GM12878 (cell line): Measurements from ENCODE around the gene HEPACAM2.

Experiments used
- CBX5 ChIP-seq: sonication (generic); IDR thresholded peaks from 2 replicates; pipeline ENCODE4 v1.6.1; 2016; ENCODE audit warnings: low read depth, moderate library complexity, mild to moderate bottlenecking, inconsistent platforms
- EZH2 ChIP-seq: IDR thresholded peaks from 2 replicates; pipeline ENCODE4 v1.6.1; 2012; ENCODE audit warnings: low read depth, mild to moderate bottlenecking, control low read depth, inconsistent platforms, low read length, borderline replicate concordance; ENCODE audit not compliant: control insufficient read depth
- FOXK2 ChIP-seq: fragments of 450-650 bp; IDR thresholded peaks from 2 replicates; pipeline ENCODE4 v1.6.1; 2017; ENCODE audit warnings: mild to moderate bottlenecking, moderate library complexity
- YBX1 ChIP-seq: fragments of 450-650 bp; IDR thresholded peaks from 2 replicates; pipeline ENCODE4 v1.6.1; 2016; ENCODE audit warnings: antibody characterized with exemption
- TF ChIP-seq, protein P1 (sequence below), 3 experiments: IDR thresholded peaks in 2 of 3; conservative IDR thresholded peaks in 1 of 3; 2 replicates each; pipeline ENCODE4 v1.5.1; 2011; ENCODE audit warnings: low read depth in 3 of 3, low read length in 3 of 3, mild to moderate bottlenecking in 3 of 3, control low read depth in 2 of 3, moderate library complexity in 2 of 3, inconsistent platforms in 1 of 3, mixed read lengths in 1 of 3; ENCODE audit not compliant: control insufficient read depth in 2 of 3, insufficient read depth in 1 of 3; ENCODE audit errors: extremely low read depth in 1 of 3
- TF ChIP-seq, protein P2 (sequence below): IDR thresholded peaks from 2 replicates; pipeline ENCODE4 v1.6.1; 2012; ENCODE audit warnings: mild to moderate bottlenecking, low read depth, low read length

DNA sequence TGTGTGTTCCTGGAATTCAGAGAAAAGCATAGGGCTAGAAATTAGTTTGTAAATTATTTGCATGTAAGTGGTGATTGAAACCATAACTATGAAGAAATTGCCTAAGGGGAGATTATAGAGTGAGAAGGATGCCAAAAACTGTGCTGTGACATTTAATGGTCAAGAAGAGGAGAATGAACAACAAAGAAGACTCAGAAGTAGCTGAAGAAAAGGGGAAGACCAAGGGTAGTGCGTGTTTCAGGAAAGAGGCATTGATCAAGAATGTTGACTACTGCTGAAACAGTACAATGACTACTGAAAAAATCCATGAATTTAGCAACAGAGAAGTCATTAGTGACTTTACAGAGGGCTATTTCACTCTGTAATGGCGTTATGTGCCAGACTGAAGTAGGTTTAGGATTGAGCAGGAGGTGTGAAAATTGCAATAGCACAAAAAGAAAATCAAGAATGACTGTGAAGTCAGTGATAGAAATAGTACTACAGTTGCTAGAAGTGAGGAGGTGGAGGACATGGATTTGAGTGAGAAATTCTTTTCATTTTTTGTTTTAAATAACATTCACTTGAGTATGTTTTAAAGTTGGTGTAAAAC is 49.2 kb downstream of the HEPACAM2 start:
- TF ChIP-seq, protein P1, sequence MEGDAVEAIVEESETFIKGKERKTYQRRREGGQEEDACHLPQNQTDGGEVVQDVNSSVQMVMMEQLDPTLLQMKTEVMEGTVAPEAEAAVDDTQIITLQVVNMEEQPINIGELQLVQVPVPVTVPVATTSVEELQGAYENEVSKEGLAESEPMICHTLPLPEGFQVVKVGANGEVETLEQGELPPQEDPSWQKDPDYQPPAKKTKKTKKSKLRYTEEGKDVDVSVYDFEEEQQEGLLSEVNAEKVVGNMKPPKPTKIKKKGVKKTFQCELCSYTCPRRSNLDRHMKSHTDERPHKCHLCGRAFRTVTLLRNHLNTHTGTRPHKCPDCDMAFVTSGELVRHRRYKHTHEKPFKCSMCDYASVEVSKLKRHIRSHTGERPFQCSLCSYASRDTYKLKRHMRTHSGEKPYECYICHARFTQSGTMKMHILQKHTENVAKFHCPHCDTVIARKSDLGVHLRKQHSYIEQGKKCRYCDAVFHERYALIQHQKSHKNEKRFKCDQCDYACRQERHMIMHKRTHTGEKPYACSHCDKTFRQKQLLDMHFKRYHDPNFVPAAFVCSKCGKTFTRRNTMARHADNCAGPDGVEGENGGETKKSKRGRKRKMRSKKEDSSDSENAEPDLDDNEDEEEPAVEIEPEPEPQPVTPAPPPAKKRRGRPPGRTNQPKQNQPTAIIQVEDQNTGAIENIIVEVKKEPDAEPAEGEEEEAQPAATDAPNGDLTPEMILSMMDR (IDR thresholded peaks at IDR 0.05 in 2 of 3, conservative IDR thresholded peaks at IDR 0.05 in 1 of 3; ENCODE audit: control insufficient read depth in 2 of 3, extremely low read depth in 1 of 3, insufficient read depth in 1 of 3, low read depth in 3 of 3, low read length in 3 of 3): no peak
- TF ChIP-seq EZH2 (no peak), FOXK2 (no peak), CBX5 (no peak), YBX1 (no peak)
- TF ChIP-seq, protein P2, sequence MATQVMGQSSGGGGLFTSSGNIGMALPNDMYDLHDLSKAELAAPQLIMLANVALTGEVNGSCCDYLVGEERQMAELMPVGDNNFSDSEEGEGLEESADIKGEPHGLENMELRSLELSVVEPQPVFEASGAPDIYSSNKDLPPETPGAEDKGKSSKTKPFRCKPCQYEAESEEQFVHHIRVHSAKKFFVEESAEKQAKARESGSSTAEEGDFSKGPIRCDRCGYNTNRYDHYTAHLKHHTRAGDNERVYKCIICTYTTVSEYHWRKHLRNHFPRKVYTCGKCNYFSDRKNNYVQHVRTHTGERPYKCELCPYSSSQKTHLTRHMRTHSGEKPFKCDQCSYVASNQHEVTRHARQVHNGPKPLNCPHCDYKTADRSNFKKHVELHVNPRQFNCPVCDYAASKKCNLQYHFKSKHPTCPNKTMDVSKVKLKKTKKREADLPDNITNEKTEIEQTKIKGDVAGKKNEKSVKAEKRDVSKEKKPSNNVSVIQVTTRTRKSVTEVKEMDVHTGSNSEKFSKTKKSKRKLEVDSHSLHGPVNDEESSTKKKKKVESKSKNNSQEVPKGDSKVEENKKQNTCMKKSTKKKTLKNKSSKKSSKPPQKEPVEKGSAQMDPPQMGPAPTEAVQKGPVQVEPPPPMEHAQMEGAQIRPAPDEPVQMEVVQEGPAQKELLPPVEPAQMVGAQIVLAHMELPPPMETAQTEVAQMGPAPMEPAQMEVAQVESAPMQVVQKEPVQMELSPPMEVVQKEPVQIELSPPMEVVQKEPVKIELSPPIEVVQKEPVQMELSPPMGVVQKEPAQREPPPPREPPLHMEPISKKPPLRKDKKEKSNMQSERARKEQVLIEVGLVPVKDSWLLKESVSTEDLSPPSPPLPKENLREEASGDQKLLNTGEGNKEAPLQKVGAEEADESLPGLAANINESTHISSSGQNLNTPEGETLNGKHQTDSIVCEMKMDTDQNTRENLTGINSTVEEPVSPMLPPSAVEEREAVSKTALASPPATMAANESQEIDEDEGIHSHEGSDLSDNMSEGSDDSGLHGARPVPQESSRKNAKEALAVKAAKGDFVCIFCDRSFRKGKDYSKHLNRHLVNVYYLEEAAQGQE: no peak
